Hematopoietic multipotent progenitor cell treated with erythropoietin and hydrocortisone succinate and interleukin-3 and kit ligand, for 15 days (in vitro differentiated cells): ENCODE data around the gene PGP.

Experiments
- DNase-seq: peaks from one replicate; pipeline ENCODE4 v3.0.0-alpha.2; 2015; ENCODE audit warnings: low spot score

The PGP gene

DNA sequence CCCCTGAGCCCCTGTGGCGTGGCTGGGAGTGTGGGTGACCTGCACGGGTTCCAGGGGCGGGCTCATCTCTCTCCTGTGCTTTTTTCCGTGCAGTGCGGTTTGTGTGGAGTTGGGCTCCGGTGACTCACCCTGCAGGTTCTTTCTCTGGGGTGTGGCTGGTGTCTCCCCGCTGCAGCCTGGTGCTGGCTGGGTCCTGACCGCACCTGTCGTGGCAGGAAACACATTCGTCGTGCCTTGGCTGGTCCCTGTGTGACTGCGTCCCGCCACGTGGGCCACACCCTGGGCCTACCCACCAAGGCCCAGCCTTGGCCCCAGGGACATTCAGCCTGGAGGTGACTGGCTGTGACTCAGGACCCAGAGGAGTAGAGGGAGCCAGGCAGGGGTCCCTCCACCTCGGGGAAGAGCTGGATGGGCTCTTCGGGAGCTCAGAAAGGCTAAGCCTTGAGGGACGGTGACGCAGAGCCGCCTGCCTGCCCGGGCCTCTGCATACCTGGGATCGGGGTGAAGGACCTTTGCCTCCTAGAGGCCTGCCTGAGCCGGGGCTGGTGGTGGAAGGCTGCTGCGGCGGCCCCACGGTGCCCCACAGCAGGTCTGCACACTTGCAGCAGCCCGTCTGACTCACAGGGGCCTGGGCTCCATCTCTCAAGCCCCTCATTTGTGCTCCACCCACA lies 51.3 kb downstream of the PGP start:
- DNase-seq, result no peak

- no peak for DNase-seq
These were observed 51.9 kb downstream of the PGP start for GRCh38 chr16:2162676-2163118.

- DNase-seq, result no peak
These were observed 52.7 kb downstream of the PGP start for GRCh38 chr16:2161911-2162310.
